ENCODE results near the gene LRRC41. TPM values are rescaled to one million over a fixed set of nuclear protein-coding genes. Genes with fewer than 3 reads are reported as not detected.

The LRRC41 gene
- total RNA-seq, 2 donors from 2014 or later = 46.3 to 53.6 TPM

DNA sequence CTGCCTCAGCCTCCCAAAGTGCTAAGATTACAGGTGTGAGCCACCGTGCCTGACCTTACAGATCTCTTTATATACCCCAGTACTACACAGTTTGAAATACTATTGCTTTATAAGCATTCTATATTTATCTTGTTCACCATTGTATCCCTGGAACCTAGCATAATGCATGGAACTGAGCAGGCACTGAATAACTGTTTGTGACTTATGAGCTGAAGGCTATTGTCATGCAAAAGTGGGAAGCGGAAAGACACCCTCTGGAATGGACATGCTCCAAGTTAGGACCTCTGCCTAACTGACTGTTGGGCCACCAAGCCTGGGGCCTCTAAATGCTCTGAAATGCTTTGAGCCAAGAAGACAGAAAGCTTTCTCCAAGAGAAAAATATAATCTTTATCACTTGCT lies 8.1 kb downstream of the LRRC41 start:
- no peak for ATAC-seq
- intact Hi-C loops (cut with DNase I, micrococcal nuclease) = no loop called here
- no peak for DNase-seq

DNA sequence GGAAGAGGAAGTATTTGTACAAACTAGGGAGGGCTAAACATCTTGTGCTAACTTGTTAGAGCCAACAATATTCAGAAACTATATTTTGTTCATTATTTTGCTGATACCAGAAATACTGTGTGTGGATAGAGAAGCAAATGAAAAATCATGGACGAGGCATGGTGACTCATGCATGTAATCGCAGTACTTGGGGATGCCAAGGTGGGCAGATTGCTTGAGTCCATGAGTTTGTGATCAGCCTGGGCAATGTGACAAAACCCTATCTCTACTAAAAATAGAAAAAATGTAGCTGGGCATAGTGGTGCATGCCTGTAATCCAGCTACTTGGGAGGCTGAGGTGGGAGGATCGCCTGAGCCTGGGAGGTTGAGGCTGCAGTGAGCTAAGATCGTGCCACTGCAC lies 13.4 kb downstream of the LRRC41 start:
- DNase-seq = no peak
- intact Hi-C loops (cut with DNase I, micrococcal nuclease) = no loop called here
- no peak for ATAC-seq

DNA sequence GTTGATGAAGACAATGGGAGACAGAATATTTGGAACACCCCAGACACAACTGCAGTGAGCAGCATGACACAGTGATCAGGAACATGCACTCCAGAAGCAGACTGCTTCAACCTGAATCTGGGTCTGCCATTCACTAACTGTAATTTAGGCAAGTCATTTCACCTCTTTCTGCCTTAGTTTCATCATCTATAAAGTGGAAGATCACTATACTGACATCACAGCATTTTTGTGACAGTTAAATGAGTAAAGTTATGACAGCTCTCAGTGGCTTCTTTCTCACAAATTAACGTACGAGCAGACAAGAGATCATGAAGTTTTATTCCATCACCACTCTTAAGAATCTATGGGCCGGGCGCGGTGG lies 14.3 kb downstream of the LRRC41 start:
- DNase-seq (no peak), ATAC-seq (no peak)

DNA sequence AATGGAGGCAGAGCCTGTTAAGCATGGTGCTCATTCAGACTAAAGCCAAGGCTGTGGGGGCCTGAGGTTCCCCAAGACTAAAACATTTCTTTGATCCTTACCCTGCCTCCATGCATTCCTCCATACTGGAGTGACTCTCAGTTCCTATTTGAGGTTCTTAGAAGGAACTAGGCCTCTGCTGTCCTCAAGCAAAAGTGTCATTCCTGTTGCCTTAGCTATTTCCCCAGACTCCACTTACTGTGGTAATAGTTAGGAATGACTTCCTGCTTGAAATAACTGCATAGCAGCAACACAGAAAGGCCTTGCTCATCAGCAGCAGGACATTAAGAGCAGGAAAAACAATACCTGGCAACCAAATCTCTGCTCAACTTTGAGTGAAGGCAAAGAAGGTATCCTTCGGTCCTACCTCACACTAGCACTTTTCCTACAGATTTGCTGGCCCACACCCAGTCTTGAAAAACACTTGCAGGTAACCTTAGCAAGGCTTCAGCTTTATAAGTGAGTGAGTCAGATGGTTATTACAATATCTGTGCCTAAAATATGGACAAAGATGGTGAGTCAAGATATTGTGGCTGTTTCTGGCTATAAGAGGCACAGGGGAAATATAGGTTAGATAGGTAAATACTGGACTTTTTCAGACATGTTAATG lies 14.8 kb downstream of the LRRC41 start:
- intact Hi-C loops (cut with DNase I, micrococcal nuclease) = no loop called here
- no peak for DNase-seq
- no peak for ATAC-seq

More for the DNA sequence above, 14.3 kb downstream of the LRRC41 start:
- intact Hi-C loops (cut with DNase I, micrococcal nuclease) = no loop called here

DNA sequence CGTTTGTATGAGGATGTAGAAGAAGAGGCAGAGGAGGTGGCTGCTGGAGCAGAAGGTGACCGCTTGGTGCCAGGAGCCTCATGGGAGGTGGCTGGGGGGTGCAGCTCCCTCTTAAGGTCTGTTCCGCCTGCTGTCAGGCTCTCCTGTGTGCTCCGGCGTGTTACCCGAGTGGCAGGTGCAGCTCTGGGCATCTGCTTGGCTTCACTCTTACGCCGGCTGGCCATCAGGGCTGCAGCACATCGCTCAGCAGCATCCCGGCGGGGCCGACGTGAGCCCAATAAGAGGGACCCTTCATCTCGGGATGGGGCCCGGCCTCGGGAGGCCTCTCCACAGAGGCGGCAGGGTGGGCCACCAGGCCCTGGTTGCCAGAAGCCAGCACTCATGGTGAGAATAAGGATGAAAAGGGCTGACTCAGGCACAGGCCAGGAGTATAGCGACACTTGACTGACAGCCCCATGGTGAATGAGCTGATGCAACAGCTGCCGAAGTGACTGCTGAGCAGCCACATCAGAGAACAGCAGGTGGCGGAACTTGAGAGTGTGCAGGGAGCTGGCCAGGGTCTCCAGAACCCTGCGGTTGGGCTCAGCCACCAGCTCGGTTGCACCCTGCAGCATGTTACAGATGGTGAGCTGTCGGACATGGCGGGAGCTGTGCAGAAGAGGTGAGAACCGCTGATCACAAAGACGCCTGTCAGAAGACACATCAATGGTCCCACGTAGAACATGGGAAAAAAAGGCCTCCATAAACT lies 17.5 kb downstream of the LRRC41 start:
- DNase-seq = no peak
- no peak for ATAC-seq
- intact Hi-C loops (cut with DNase I, micrococcal nuclease) = no loop called here

DNA sequence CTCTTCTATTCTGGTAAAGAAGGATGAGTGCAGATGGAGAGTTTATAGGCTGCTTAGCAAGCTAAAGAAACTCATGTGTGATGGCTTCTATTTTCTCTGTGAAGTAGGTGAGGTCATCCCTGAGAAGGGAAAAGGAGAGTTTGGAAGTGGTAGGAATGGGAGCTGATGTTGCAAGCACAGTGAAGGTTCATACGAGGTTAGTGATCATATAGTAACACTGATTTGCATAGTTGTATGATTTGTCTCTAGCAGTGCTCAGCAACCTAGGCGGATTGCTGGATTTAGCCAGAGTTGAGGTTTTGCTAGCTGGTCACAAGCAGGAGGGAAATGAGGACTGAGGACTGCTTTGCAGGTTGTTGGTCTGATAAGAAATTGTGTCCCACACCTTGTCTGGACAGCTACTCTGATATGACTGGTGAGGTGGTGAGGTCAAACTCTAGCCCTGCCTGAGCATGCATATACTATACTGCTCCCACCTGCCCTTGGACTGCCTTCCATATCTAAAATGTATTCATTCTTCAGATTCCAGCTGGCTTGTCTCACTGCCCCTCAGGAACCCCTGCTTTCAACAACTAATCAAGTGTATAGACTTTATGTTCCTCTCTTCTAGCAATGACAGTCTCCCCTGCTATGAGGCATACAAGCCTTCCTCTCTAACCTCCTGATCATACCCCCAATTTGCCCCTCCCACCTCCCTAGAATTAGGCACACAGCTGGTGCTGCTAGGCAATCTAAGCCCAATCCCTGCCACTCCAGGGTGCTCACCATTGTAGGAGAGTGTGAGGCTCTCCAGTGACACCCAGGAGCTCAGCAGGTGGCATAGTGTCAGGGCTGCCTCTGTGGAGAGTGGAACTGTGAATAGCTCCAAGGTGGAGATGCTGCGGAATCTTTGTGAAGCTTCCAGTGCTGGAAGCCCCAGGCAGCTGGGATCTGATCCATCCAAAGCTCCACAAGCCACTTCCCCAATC lies 18.5 kb downstream of the LRRC41 start:
- no peak for ATAC-seq
- intact Hi-C loops (cut with DNase I, micrococcal nuclease) = no loop called here
- DNase-seq = no peak

DNA sequence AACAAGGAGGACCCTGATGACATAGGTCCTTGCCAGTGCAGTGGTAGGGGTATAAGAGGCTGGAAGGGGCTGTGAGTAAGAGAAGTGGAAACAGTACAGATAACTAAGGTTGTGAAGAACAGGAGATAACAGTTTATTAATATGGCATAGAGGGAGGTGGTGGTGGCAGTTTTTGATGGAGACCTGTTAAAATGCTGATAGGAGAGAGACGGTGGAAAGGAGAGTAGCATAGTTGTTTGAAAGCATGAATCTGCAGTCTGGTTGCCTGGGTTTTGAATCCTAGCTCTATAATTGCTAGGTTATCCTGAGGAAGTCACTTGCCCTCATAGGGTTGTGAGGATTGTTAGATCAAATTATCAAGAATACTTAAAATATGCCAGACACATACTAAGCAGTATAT lies 19.4 kb downstream of the LRRC41 start:
- intact Hi-C loops (cut with DNase I, micrococcal nuclease) = no loop called here

DNA sequence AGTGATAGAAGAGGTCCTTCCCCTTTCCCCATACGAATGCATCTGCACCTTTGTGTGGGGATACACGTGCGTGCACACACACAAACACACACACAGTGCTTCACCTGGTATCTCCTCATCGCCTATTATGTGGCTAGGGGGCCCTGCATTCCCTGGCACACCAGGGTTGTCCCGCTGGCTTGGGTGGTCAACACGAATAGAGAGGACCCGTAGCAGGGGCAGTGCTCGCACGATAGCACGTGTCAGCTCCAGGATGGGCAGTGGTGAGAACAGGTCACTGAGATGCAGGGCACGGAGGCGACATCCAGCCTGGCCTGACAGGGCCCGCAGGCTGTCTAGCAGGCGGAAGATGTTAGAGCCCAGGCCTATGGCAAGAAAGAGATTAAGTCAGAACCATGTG lies 22.4 kb downstream of the LRRC41 start:
- ATAC-seq = no peak
- intact Hi-C loops (cut with DNase I, micrococcal nuclease) = no loop called here
- no peak for DNase-seq

More for the DNA sequence above, 19.4 kb downstream of the LRRC41 start:
- DNase-seq = no peak
- no peak for ATAC-seq

DNA sequence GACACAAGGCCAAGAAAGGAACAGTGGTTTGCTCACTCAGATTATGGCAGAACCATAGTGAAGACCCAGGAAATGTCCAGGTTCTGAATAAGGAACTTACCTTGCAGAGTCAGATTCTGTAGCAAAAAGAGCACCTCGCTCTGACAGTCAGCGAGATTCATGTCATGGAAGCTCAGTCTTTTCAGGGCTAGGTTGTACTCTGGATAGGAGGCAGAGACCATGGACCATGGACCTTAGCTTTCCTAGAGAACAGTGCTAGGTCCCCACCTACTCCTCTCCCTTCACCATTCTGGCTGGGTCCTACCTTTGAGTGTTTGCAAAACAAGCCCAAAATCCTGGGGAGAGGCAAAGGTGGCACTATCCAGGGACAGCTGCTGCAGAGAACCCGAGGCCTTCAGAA lies 23.3 kb downstream of the LRRC41 start:
- DNase-seq (no peak), ATAC-seq (no peak)
- intact Hi-C loops (cut with DNase I, micrococcal nuclease) = no loop called here

DNA sequence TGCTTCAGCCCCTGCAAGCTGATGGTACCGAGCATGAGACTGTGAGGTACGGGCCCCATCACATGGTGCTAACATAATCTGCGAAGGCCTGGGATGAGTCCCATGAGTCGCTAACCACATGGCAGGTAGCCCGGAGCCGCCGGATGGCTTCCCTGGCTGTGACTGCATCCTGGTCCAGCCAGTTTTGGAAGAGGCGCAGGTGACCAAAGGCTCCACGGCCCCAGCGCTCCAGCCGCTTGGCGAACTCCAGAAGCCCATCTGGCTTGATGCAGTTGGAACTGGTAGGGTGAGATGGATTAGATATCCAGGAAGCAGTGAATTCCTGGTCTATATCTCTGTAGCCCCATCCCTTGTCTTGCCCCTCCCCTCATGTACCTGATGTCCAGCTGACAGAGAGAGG lies 24.6 kb downstream of the LRRC41 start:
- no peak for DNase-seq
- intact Hi-C loops (cut with DNase I, micrococcal nuclease) = no loop called here
- ATAC-seq = no peak

DNA sequence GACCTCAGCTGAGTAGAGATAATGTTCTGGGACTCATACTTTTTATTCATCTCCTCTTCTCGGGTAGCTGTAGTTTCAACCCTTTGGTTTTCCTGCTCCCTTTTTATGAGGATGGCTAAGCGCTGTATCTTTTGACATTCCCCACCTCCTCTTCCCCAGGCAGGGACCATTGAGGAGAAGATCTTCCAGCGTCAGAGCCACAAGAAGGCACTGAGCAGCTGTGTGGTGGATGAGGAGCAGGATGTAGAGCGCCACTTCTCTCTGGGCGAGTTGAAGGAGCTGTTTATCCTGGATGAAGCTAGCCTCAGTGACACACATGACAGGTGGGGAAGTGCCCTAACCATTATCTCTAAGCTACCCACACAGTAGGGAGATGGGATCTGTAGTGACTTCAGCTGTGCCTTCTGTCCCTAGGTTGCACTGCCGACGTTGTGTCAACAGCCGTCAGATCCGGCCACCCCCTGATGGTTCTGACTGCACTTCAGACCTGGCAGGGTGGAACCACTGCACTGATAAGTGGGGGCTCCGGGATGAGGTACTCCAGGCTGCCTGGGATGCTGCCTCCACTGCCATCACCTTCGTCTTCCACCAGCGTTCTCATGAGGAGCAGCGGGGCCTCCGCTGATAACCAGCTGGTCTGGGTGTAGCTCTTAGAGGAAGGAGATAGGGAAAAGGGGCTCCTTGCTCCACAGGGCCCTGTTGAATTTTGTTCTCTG lies 25.6 kb downstream of the LRRC41 start:
- intact Hi-C loops (cut with DNase I, micrococcal nuclease) = no loop called here
- DNase-seq (no peak), ATAC-seq (no peak)

DNA sequence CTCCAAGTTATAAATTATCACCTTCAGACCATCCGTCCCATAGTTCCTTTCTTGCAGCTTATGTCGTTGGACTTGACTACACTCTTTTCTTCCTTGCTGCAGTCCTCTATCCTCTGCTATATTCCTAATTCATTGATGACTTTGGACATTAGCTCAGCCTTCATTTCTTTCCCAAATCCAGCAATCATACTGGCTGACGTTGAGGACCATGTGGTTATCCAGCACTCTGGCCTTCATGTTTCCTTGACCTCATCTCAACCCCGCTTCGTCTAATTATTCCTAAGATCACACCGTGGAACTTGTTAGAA lies 28.4 kb downstream of the LRRC41 start:
- no peak for DNase-seq
- ATAC-seq = no peak
- intact Hi-C loops (cut with DNase I, micrococcal nuclease) = no loop called here

DNA sequence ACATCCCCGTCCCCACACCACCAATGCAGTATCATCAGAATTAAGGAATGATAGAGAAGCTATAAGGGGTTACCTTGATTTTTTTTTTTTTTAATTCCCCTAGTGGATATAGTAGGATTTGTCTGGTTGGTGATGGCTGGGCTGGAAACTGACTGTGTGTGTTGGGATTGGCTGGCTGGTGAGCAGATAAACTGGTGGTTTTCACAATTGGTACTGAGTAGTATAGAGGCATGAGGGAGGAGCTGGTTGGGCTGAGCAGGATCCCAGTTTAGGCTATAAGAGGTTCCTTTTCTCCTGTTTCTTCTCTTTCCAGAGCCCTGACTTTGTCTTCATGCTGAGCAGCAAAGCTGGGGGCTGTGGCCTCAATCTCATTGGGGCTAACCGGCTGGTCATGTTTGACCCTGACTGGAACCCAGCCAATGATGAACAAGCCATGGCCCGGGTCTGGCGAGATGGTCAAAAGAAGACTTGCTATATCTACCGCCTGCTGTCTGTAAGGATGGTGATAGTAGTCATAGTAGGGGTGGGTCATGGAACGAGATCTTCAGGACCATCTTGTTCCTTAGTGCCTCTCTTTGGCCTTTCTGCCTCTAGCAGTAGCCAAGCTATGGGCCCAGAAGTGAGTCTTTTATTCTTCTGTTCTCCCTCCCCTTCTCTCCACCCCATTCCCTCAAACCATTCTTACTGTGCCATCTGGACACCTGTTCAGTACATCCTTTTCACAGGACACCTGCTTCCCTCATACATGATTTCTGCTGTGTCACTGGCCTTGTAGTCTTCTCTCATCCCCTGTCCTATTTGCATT lies 29.0 kb downstream of the LRRC41 start:
- no peak for DNase-seq
- ATAC-seq = no peak
- intact Hi-C loops (cut with DNase I, micrococcal nuclease) = no loop called here

DNA sequence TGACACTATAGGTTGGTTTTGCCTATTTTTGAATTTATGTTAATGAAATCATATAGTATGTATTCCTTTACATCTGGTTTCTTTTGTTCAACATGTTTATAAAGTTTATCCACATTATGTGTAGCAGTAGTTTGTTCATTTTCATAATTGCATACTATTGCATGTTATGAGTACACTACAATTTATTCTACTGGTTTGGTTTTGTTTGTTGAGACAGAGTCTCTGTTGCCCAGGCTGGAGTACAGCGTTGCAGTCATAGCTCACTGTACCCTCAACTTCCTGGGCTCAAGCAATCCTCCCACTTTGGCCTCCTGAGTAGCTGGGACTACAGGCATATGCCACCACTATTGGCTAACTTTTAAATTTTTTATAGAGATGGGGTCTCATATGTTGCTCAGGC lies 34.8 kb downstream of the LRRC41 start:
- no peak for ATAC-seq
- no peak for DNase-seq
- intact Hi-C loops (cut with DNase I, micrococcal nuclease) = no loop called here

DNA sequence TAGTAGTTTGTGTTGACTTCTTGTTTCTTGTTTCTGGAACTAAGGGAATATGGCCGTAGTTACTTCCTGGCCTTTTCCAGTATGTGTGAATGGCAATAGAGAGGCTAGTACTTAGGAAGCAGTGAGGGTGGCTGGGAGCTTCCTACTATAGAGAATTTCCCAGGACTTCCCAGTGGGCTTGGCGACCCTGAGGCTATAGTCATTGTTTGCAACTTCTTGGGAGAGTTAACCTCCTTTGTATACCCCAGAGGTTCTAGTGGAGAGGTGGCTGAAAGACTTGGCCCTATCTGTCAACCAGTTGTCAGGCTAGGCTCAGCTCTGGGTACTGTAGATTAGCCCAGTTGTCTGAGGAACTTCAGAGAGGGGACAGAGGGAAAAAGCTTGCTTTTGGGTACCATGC lies 40.3 kb downstream of the LRRC41 start:
- ATAC-seq (no peak), DNase-seq (no peak)
- intact Hi-C loops (cut with DNase I, micrococcal nuclease) = no loop called here

DNA sequence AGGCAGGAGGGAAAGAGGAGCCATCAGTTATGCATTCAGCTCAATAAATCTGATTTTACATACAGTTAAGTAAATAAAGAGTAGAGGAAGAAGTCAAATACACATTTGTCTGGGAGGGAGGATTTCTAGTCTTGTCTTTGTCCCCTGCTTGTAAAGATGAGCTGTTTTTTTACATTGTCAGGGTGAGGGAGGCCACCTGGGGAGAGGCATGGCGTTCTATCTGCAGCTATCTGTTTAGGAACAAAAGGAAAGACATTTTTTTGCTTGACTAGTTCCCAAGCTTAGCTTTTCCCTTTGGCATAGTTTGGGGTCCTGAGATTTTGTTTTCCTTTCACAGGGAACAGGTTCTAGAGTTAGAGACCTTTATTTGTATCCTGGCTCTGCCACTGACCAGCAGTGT lies 40.9 kb downstream of the LRRC41 start:
- ATAC-seq = no peak
- no peak for DNase-seq
- intact Hi-C loops (cut with DNase I, micrococcal nuclease) = no loop called here

DNA sequence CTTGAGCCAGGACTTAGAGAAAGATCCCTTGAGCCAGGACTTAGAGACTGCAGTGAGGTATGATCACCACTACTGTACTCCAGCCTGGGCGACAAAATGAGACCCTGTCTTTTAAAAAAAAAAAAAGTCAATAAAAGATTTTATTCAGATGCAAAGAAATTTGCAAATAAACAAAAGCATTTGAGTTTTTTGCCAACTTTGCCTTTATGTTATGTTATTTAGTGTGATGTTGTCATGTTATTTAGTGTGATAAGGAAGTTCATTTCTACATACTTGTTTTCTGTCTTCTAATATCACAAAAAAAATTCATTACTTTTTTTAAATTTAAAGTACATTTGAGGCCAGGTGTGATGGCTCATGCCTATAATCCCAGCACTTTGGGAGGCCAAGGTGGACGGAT lies 46.9 kb downstream of the LRRC41 start:
- DNase-seq = no peak
- intact Hi-C loops (cut with DNase I, micrococcal nuclease) = no loop called here
- ATAC-seq = no peak

DNA sequence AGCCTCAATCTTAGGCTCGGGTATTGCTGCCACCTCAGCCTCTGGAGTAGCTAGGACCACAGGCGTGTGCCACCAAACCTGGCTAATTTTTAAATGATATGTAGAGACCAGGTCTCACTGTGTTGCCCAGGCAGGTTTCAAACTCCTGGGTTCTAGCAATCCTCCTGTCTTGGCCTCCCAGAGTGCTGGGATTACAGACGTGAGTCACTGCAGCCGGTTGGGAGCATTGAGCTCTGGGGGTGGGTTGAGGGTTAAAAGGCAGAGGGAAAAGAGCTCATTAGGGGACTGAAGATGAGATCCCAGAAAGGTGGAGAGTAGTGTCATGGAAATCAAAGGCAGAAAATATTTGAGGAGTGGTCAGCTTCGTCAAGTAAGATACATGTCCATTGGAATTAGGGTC lies 48.7 kb downstream of the LRRC41 start:
- intact Hi-C loops (cut with DNase I, micrococcal nuclease) = no loop called here
- DNase-seq = no peak
- no peak for ATAC-seq
